ENCODE data around the gene TP53I11. TPM values are rescaled to one million over a fixed set of nuclear protein-coding genes. Genes with fewer than 3 reads are reported as not detected.

Gene TP53I11
- total RNA-seq, 1 donor from 2014 or later, result 110 TPM

DNA sequence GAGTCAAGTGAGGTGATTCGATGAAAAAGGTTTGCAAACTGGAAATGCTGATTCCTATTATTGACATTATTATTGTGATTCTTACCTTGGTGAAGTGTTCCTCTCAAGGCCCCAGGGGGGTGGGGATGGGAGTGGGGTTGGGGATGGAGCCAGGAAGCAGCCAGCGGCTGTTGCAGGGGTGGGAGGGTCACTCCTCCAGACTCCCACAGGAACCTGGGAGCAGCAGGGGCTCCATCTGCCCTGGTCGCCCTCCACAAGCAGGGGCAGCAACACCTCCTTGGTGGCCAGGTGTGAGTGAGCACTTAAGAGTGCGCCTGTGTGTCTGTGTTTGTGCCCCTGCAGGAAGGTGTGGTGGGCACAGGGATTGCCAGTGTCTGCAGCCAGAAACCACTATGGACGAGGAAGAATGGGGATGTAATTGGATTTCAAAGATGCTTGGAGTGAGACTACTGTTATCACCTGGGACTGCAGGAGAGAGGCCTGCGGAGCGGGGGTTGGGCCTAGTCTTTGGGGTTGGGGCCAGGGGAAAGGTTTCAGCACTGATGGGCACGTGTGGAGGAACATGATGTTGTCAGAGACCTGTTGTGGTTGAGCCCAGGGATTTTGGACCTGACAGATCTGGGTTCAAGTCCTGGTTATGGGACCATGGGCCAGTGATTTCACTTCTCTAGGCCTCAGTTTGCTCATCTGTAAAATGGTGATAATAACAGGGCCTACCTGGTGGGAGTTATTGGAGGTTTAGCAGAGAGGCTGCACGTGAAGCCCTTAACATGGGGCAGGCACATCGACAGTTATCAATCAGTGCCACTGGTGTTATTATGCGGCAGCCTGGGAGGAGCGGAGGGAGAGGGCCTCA lies 3.6 kb upstream of the TP53I11 start:
- no peak for DNase-seq

GRCh38 chr11:44952500-44953260 lies 2.0 kb upstream of the TP53I11 start:
- no peak for TF ChIP-seq CTCF (IDR thresholded peaks at IDR 0.05)
- Histone ChIP-seq H3K27me3 (no peaks in the 10 kb centered on the region), H3K4me1 (peaks cover 39% of the 10 kb centered on the region), H3K9me3 (no peaks in the 10 kb centered on the region), H3K4me3 (no peak overlapping the region), H3K27ac (peak overlapping the region; percentile 36), H3K36me3 (no peaks in the 10 kb centered on the region)
- intact Hi-C loops (cut with DNase I), result no loop called here
- ATAC-seq, result no peak
- DNase-seq, result no peak

More for the DNA sequence above, 3.6 kb upstream of the TP53I11 start:
- Histone ChIP-seq H3K27me3 (no peaks in the 10 kb centered on the region), H3K4me1 (peaks cover 26% of the 10 kb centered on the region), H3K4me3 (no peak overlapping the region), H3K27ac (peak overlapping the region; percentile 32), H3K9me3 (no peaks in the 10 kb centered on the region), H3K36me3 (no peaks in the 10 kb centered on the region)
- intact Hi-C loops (cut with DNase I), result no loop called here
- no peak for ATAC-seq
- no peak for TF ChIP-seq CTCF (IDR thresholded peaks at IDR 0.05)

GRCh38 chr11:44952082-44952481 lies 1.4 kb upstream of the TP53I11 start:
- H3K4me1 ChIP-seq, result peaks cover 43% of the 10 kb centered on the region
- no peak for ATAC-seq

DNA sequence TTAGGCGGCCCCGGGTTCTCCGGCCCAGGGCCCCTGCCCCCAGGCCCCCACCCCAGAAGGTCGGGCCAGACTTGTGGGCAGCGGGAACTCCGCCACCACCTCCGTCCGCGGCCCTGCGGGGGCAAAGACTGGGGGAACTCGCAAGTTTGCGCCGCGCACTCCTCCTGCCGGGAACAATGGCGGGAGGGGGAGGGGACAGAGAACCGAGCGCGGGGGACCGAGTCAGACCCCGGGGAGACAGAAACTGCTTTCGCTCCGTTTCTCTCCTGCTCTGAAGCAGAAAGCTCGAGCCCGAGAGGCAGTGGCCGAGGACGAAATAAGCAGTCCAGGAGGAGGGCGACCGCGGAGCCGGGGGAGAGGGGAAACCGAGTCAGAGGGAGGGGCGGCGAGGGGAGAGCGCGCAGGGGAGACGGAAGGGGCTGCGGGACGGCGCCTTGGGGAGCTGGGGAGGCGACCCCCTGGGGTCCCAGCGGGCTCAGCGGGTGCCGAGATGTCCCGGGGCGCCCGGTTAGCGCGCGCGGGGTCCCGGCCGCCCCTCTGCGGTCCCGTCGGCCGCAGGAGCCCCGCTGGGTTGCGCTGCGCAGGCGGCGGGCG lies 555 bp downstream of the TP53I11 start:
- DNase-seq, result peak; percentile 81
- Histone ChIP-seq H3K36me3 (no peaks in the 10 kb centered on the region), H3K9me3 (no peaks in the 10 kb centered on the region), H3K27ac (peak overlapping the region; percentile 85), H3K27me3 (no peaks in the 10 kb centered on the region), H3K4me1 (peaks cover 32% of the 10 kb centered on the region), H3K4me3 (peak overlapping the region; percentile 90)
- intact Hi-C loops (cut with DNase I), result no loop called here
- peak; percentile 12 for ATAC-seq
- no peak for TF ChIP-seq CTCF (IDR thresholded peaks at IDR 0.05)

More at GRCh38 chr11:44952082-44952481, 1.4 kb upstream of the TP53I11 start:
- TF ChIP-seq CTCF (IDR thresholded peaks at IDR 0.05), result no peak
- Histone ChIP-seq H3K36me3 (no peaks in the 10 kb centered on the region), H3K4me3 (no peak overlapping the region), H3K9me3 (no peaks in the 10 kb centered on the region), H3K27ac (peak overlapping the region; percentile 36), H3K27me3 (no peaks in the 10 kb centered on the region)
- intact Hi-C loops (cut with DNase I), result no loop called here
- no peak for DNase-seq

DNA sequence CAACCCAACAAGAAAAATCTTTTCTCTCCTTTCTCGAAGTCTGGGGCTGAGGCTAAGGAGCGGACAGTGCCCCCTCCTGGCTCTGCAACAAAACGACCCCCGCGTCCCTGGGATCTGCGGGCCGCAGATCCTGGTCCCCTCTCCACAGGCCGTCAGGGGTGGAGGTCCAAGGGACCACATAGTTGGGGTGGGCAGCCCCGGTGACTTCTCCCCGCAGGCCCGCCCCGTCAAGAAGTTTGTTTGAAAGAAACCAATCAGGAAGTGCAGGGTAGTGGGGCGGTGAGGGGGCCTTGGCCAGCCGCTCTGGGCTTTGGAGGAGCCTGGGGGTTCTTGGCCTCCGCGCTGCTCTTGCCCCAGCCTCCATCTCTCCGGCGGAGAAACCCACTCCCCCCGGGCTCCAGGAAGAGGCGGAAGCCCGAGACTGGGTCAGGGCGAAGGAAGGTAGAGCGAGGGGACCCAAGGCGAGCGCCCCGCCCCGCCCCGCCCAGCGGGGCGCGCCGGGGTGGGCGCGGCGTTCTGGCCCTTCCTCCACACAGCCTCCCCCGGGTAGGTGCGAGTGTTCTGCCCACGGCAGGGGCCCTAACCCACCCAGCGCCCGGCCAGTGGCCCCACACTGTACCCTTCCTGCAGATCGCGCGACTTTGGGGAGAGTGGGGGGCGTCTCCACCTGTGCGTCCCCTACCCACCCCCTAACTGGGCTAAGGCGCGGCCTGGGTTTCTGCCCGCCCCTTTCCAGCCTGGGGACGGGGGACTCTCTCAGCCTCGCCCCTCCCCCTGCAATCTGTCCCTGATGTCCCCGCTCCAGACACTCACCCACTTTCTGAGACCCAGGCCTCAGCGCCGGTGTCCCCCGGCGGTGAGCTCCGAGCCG lies 1.3 kb downstream of the TP53I11 start:
- no peaks in the 10 kb centered on the region for H3K27me3 ChIP-seq
- peak overlapping the region; percentile 85 for H3K27ac ChIP-seq
- intact Hi-C loops (cut with DNase I), result no loop called here
- H3K9me3 ChIP-seq, result no peaks in the 10 kb centered on the region
- H3K4me1 ChIP-seq, result peaks cover 29% of the 10 kb centered on the region
- TF ChIP-seq CTCF (IDR thresholded peaks at IDR 0.05), result peak; percentile 61
- DNase-seq (peak; percentile 75), ATAC-seq (peak; percentile 43)
- H3K4me3 ChIP-seq, result peak overlapping the region; percentile 90
- no peaks in the 10 kb centered on the region for H3K36me3 ChIP-seq
